HL-60 (cell line): ENCODE measurements around the gene GRIK2.

ENCODE experiments used
- POLR2AphosphoS5 ChIP-seq: IDR thresholded peaks from 2 replicates; pipeline ENCODE4 v1.6.1; 2012; ENCODE audit warnings: low read depth
- TF ChIP-seq, protein P1 (sequence below): IDR thresholded peaks from one replicate; pipeline ENCODE4 v1.5.1; 2011; ENCODE audit warnings: low read length, control low read depth, inconsistent platforms; ENCODE audit not compliant: insufficient read depth

DNA sequence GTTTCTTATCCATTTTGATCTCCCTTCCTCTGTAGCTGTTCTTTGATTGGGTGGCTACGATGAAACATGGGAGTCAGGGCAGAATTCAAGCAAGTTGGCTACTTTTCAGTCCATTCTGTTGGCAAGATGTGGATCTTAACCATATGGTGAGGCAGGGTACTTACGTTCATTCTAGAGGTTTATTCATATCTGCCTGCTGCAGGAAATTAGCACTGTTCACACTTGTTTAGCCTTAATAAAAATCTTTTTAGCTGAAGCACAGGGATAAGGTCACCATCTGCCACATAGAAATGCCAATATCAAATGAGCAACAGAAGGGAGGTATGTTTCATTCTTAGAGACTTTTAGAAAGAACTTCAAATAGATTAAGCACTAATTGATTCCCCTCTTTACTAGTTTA lies 83.9 kb downstream of the GRIK2 start:
- TF ChIP-seq POLR2AphosphoS5: no peak
- TF ChIP-seq, protein P1, sequence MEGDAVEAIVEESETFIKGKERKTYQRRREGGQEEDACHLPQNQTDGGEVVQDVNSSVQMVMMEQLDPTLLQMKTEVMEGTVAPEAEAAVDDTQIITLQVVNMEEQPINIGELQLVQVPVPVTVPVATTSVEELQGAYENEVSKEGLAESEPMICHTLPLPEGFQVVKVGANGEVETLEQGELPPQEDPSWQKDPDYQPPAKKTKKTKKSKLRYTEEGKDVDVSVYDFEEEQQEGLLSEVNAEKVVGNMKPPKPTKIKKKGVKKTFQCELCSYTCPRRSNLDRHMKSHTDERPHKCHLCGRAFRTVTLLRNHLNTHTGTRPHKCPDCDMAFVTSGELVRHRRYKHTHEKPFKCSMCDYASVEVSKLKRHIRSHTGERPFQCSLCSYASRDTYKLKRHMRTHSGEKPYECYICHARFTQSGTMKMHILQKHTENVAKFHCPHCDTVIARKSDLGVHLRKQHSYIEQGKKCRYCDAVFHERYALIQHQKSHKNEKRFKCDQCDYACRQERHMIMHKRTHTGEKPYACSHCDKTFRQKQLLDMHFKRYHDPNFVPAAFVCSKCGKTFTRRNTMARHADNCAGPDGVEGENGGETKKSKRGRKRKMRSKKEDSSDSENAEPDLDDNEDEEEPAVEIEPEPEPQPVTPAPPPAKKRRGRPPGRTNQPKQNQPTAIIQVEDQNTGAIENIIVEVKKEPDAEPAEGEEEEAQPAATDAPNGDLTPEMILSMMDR: no peak
